H1 (cell line): ENCODE data around the gene SKIC3. TPM values are rescaled to one million over a fixed set of nuclear protein-coding genes. Genes with fewer than 3 reads are reported as not detected.

Experiments
- SAP30 ChIP-seq: fragments of 300-600 bp; sonication (generic); IDR thresholded peaks from 2 replicates; pipeline ENCODE4 v1.7.1; 2012; ENCODE audit warnings: low read length, moderate library complexity, mild to moderate bottlenecking, inconsistent platforms; ENCODE audit not compliant: insufficient read depth, insufficient replicate concordance
- polyA plus RNA-seq, 7 experiments: library from polyadenylated mRNA; depleted of rRNA in 3 of 7; stranded (reverse) in 5 of 7; unstranded in 2 of 7; fragments of >200 nt in 5 of 7; fragments of 200-250 nt in 2 of 7; gene quantifications; 1 replicate in 5 of 7; 2 replicates in 1 of 7; 4 replicates in 1 of 7; pipeline versions ENCODE4 v1.2.1 to v1.2.3, GENCODE V29; 2011 to 2013; ENCODE audit warnings: missing spikeins in 2 of 7, mixed read lengths in 2 of 7
- total RNA-seq: library from RNA; stranded (reverse); fragmentation: NEBNext Ultra II Directional; extraction: Animal tissue kit (Norgen Biotek cat#: 25700); gene quantifications from 2 replicates; pipeline ENCODE4 v1.2.1, GENCODE V29; 2021
- TF ChIP-seq, protein P1 (sequence below), 3 experiments: IDR thresholded peaks; 1 replicate in 2 of 3; 2 replicates in 1 of 3; pipeline versions ENCODE4 v1.5.1 to v1.6.1; 2011; ENCODE audit warnings: low read length in 3 of 3, mild to moderate bottlenecking in 3 of 3, inconsistent platforms in 2 of 3, low read depth in 1 of 3, moderate library complexity in 1 of 3; ENCODE audit not compliant: insufficient read depth in 1 of 3; ENCODE audit errors: control extremely low read depth in 1 of 3

SKIC3 gene
- total and polyA plus RNA-seq, 2 of the 8 experiments (the other 6 are each of a cell fraction or from before 2014, with no cell fraction given) = 13.7 to 53.7 TPM

DNA sequence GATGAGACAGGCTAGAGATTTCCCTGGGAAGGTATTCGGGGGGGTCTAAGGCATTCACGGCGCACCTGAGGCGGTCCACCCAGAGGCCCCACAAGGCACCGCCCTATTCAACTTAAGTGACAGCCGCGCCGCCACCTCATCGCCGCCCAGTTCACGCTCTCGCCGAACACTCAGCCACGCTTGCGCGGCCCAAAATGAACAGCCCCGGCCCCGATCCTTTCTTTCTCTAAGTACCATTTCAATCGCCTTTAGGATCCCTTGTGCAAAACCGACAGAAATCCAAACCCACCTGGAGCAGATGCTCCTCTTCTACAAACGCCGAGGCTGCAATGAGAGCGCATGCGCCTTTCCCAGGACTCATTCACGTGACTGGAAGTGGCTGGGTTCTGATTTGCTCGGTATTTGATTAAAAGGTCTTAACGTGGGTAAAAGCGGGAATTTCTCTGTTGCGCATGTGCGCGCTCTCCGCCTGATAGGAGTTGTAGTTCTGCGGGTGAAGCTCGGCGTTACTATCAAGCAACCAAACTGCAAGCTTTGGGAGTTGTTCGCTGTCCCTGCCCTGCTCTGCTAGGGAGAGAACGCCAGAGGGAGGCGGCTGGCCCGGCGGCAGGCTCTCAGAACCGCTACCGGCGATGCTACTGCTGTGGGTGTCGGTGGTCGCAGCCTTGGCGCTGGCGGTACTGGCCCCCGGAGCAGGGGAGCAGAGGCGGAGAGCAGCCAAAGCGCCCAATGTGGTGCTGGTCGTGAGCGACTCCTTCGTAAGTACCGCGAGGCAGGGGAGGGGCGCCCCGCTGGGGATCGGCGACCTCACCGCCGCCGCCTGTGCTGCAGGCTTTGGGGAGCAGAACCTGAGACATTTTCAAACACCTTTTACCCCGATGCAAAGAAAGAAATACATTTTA, at the start of gene SKIC3, which contains the start of gene ARSK (continued):
- TF ChIP-seq, protein P1, sequence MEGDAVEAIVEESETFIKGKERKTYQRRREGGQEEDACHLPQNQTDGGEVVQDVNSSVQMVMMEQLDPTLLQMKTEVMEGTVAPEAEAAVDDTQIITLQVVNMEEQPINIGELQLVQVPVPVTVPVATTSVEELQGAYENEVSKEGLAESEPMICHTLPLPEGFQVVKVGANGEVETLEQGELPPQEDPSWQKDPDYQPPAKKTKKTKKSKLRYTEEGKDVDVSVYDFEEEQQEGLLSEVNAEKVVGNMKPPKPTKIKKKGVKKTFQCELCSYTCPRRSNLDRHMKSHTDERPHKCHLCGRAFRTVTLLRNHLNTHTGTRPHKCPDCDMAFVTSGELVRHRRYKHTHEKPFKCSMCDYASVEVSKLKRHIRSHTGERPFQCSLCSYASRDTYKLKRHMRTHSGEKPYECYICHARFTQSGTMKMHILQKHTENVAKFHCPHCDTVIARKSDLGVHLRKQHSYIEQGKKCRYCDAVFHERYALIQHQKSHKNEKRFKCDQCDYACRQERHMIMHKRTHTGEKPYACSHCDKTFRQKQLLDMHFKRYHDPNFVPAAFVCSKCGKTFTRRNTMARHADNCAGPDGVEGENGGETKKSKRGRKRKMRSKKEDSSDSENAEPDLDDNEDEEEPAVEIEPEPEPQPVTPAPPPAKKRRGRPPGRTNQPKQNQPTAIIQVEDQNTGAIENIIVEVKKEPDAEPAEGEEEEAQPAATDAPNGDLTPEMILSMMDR (IDR thresholded peaks at IDR 0.05; ENCODE audit: control extremely low read depth in 1 of 3, insufficient read depth in 1 of 3, low read depth in 1 of 3, low read length in 3 of 3) = peak; percentile 23 to 36 (median 24); a peak in 2 of 4 replicates
- TF ChIP-seq SAP30 = peak; percentile 66
- TF ChIP-seq, all 59 proteins: peak for 26
